Measurements from ENCODE around the gene NELL1.

The NELL1 gene

GRCh38 chr11:21412652-21413383, 743.4 kb downstream of the NELL1 start:
- DNase-seq (ENCODE audit: low read depth, low spot score) = no peak

DNA sequence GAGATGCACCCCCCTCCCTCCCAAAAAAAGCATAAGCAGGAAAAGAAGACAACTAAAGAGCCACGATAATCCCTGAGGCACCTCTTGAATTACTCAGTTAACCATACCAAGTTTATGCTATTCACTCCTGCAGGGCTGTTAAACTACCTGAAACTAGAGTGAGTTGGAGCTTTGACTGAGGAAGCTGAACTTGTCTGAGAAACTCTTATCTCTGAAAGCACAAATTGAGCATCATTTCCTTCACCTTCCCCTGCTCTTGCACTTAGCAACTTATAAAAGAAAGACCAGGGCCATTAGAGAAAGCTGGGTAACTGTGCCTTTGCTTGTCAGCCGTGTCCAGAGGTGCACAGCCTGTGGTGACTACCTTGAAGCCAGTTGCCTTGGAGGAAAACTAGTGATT, 745.6 kb downstream of the NELL1 start:
- DNase-seq (ENCODE audit: low read depth, low spot score) = no peak

DNA sequence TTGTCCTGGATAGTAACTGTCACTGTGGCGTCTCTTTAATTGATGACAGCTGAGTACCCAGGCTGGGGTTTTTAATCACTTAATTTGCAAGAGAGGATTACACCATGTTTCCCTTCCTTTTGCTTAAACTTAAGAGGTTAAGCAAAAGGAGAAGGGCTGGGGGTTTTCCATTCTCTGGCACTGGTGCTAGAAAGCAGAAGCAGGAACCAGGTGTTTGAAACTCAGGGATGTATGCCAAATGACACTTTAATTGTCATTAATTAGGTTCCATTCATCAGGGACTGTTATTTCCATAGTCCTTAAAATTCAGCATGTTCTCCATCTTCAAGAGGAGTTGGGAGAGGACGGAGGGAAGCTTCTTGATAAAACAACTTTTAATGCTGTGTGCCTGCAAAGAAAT, 746.2 kb downstream of the NELL1 start:
- DNase-seq (ENCODE audit: low read depth, low spot score) = no peak

DNA sequence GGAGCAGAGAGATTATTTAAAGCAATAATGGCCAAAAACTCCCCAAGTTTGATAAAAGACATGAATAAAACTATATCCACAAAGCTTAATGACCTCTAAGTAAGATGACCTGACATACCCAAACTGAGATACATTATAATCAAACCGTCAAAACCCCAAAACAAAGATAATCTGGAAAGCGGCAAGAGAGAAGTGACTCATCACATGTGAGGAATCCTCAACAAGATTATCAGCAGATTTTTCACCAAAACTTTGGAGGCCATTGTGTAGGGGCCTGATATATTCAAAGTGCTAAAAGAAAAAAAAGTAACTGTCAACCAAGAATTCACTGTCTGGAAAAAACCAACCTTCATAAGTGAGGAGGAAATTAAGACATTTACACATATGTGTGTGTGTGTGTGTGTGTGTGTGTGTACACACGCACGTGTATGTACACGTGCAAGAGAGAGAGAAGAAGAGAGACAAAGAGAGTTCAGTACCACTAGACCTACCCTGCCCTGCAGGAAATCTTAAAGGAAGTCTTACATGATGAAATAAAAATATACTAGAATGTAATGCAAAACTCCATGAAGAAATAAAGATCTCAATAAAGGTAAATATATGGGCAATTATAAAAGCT, 752.4 kb downstream of the NELL1 start:
- no peak for DNase-seq (ENCODE audit: low read depth, low spot score)

DNA sequence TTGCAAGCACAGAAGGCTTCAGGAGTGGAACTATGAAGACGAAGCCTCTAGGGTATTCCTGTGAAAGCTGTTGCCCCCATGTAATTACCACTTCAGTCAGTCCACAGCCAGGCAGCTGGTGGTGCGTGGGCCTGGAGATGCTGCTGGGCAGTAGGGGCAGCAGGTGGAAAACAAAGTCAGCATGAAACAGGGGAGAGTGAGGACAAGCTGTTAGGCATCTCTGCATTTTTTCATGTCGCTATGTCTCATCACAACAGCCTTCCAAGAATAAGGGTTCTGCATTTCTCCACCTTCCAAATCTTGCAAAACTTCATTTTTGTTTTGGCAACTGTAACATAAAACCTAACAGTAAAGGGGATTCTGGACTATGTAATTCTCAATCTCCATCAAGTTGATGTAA, 757.5 kb downstream of the NELL1 start:
- DNase-seq (ENCODE audit: low read depth, low spot score) = no peak

GRCh38 chr11:21427726-21428125, 758.3 kb downstream of the NELL1 start:
- DNase-seq (ENCODE audit: low read depth, low spot score) = no peak

- DNase-seq (ENCODE audit: low read depth, low spot score) = no peak
Observed at GRCh38 chr11:21428796-21429195, 759.4 kb downstream of the NELL1 start.

DNA sequence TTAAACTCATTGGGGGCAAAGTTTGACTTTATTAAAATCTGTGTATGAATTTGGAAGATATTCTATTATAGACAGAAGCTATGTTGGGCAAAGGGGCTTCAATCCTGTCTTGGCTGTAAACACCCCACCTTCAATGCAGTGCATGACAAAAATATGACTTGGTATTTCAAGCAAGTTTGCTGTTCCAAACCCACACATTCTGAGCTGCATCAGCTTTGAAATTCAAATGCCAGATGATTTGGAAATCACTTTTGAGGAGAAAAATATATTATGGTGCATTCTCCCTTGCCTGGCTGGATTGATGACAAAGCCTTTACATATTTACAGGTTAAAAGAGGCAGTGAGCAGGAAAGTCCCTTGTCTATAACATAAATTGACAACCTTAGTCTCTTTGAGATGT, 760.0 kb downstream of the NELL1 start:
- no peak for DNase-seq (ENCODE audit: low read depth, low spot score)

DNA sequence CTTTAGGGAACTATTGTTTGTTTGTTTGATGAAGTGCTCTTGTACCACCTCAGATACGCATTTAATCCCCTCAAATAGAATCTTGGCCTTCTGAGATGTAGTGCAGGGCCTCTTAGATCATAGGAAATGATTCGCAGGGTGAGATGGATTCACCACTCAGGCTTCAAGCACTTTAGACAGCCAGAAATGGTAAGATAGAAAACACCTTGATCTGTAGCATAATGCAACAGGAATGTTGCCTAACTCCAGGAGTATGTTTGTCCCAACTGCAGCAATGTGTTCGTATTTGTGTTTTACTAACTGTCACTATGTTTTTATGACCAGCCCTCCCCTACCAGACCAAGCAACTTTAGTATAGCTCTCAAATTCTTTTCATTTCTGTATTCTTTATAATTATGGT, 761.2 kb downstream of the NELL1 start:
- DNase-seq (ENCODE audit: low read depth, low spot score) = no peak

DNA sequence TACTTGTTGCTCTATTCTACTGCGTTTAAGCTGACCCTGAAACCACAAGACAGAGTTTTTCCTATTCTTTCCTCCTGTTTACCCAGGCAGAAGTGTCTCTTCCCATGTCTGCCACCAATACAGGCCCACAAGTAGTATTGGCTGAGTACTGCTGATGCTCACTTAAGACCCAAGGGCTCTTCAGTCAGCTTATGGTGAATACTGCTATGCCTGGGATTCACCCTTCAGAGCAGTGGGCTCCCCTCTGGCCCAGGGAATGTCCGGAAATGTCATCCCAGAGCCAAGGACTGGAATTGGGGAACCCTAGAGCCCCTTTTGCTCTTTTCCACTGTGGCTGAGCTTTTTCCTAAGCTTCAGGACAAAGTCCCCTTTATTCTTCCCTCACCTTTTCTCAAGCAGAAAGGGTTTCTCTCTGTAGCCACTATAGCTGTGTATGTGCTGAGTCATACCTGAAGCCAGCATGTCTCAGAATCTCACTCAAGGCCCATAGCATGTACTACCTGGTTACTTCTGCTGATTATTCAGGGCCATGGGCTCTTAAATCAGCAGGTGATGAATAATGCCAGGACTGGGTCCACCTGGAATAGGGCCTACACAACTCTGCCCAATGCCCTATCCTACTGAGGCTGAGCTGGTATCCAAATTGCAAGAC, 777.7 kb downstream of the NELL1 start:
- DNase-seq (ENCODE audit: low read depth, low spot score) = no peak

- DNase-seq (ENCODE audit: low read depth, low spot score) = no peak
Observed at GRCh38 chr11:21447871-21448270, 778.5 kb downstream of the NELL1 start.

GRCh38 chr11:21456186-21456585, 786.8 kb downstream of the NELL1 start:
- DNase-seq (ENCODE audit: low read depth, low spot score) = no peak

GRCh38 chr11:21460082-21460481, 790.7 kb downstream of the NELL1 start:
- no peak for DNase-seq (ENCODE audit: low read depth, low spot score)

- DNase-seq (ENCODE audit: low read depth, low spot score) = no peak
Observed at GRCh38 chr11:21461701-21462100, 792.3 kb downstream of the NELL1 start.

DNA sequence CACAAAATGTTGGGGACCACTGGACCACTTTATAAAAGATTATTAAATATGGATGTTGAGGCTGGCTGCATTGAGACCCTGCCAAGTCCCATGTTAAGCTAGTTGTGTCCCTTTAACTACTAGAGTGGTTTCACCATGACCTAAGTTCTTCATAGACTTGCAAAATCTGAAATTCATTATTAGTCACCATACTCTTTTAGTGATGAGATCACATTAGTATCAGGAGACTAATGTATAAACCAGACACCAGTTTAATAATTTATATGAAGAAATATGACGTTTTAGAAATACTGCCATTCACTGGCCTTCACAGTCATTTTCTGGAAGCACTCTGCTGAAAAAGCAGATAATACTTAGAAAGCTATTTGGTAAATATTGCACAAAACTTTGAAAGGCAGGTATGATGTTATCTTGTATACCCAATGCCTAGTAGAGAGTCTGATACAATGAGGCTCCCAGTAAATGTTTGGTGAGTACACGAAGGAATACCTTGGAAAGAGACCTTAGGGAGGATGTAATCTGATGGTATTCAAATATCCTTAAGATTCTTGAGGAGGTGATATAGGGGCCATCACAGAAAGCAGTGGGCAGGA, 795.3 kb downstream of the NELL1 start:
- no peak for DNase-seq (ENCODE audit: low read depth, low spot score)

- DNase-seq (ENCODE audit: low read depth, low spot score) = no peak
Observed at GRCh38 chr11:21465203-21465602, 795.8 kb downstream of the NELL1 start.

DNA sequence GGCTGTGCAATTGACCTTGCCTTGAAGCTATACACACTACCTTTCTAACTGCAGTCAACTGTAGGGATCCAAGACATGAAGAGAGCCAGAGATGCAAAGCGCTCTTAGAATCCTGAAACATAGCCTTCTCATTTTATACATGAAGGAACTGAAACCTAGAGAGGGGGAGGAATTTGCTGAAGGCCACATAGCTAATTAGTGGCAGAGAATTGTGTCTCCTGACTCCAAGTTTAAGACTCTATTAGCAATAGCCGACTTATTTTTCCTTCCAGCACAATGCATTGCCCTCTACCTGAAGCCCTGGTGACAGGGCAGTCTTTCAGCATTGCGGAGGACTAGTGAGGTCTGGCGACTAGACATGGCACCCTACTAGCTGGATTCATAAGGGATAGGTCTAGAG, 796.5 kb downstream of the NELL1 start:
- DNase-seq (ENCODE audit: low read depth, low spot score) = no peak

DNA sequence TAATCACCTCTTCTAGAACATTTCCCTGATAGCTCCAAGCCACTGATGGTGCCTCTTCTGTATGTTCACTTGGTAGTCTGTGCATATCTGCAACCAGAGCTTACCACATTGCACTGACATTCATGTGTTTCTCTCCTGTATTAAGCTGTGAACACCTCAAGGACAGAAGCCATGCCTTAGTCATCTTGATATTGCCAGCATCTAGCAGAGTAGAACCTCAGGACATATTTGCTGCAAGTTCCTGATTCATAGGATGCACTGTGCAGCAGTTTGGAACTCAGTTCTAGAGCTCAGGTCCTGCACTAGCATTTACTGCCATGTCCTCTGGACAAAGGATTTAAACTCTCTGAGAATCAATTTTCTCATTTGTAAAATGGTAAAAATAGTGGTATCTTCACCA, 801.1 kb downstream of the NELL1 start:
- no peak for DNase-seq (ENCODE audit: low read depth, low spot score)

GRCh38 chr11:21472261-21472660, 802.9 kb downstream of the NELL1 start:
- peak; percentile 53 for DNase-seq (ENCODE audit: low read depth, low spot score)

DNA sequence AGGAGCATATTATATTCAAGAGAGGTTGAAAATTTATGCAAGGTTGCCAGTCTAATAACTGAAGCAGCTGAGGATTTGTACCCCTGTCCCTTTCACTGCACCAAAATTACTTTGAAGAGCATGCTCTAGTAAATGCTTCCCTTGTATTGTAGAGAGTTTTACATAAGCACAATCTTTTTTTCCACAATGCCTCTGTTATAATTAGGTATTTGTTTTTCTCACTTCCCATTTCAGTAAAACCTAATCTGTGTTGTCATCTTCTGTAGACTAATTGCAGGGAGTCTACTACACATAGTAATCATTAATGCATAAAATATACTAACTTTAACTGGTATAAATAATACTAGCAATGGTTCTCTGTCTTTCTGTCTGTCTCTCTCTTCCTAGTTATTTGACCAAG, 805.1 kb downstream of the NELL1 start:
- no peak for DNase-seq (ENCODE audit: low read depth, low spot score)

DNA sequence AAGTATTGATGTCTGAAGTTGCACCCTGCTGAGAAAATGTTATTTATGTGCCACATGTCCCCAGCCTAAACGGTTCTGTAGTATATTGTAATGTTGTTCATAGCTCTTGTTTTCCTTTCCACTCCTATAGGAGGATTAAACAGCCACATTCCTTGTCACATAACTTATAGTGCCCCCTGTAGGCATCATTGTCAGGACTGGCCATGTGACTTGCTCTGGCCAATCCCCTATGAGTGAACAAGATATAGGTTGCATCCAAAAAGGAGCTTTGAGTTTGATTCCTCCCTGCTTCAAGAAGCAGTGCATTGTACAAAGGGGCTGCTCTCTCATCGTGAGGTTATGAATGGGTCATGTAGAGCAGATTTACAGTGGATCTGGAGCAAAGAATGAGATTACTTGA, 805.9 kb downstream of the NELL1 start:
- no peak for DNase-seq (ENCODE audit: low read depth, low spot score)

GRCh38 chr11:21476588-21476987, 807.2 kb downstream of the NELL1 start:
- no peak for DNase-seq (ENCODE audit: low read depth, low spot score)

GRCh38 chr11:21480240-21480639, 810.9 kb downstream of the NELL1 start:
- no peak for DNase-seq (ENCODE audit: low read depth, low spot score)

Data from astrocyte of the hippocampus (primary cell).